WTC11 (cell line): ENCODE measurements around the gene MROH2B. TPM values are rescaled to one million over a fixed set of nuclear protein-coding genes. Genes with fewer than 3 reads are reported as not detected.

ENCODE experiments used
- ATAC-seq: fragments of 200-7000 bp; cut with Tn5 transposase; 2 replicates; pipeline ENCODE4 v1.10.0; 2021; ENCODE audit warnings: mild to moderate bottlenecking, moderate library complexity
- CTCF ChIA-PET: fragments of 300-600 bp; sonication (Branson Sonifier 250); formaldehyde crosslinking; loops from one replicate; lab custom pipeline; 2021; ENCODE audit warnings: antibody characterized with exemption; lab: Charles Lee
- POLR2A ChIA-PET: fragments of 350-600 bp; sonication (Branson Sonifier 250); formaldehyde crosslinking; loops from one replicate; lab custom pipeline; 2021; ENCODE audit warnings: antibody characterized with exemption; lab: Charles Lee
- DNase-seq: peaks from one replicate; pipeline ENCODE4 v3.0.0; 2021; ENCODE audit warnings: low spot score
- H3K27ac Mint-ChIP-seq: 2 replicates; pipeline ENCODE4 v1.8.0; 2021; ENCODE audit warnings: mixed read lengths
- H3K27me3 Mint-ChIP-seq: 2 replicates; pipeline ENCODE4 v1.8.0; 2021; ENCODE audit warnings: low read depth, mild to moderate bottlenecking, moderate library complexity, mixed read lengths
- H3K36me3 Mint-ChIP-seq: 2 replicates; pipeline ENCODE4 v1.8.0; 2021; ENCODE audit warnings: mixed read lengths
- H3K4me1 Mint-ChIP-seq: 2 replicates; pipeline ENCODE4 v1.8.0; 2022; ENCODE audit warnings: mixed read lengths
- H3K4me3 Mint-ChIP-seq: 2 replicates; pipeline ENCODE4 v1.8.0; 2021; ENCODE audit warnings: mild to moderate bottlenecking, moderate library complexity, mixed read lengths
- H3K9me3 Mint-ChIP-seq: 2 replicates; pipeline ENCODE4 v1.8.0; 2021; ENCODE audit warnings: mixed read lengths
- CDX4 ChIP-seq: fragments of 250-450 bp; sonication (Bioruptor Pico); IDR thresholded peaks from 2 replicates; pipeline ENCODE4 v1.9.0; 2021; ENCODE audit warnings: moderate library complexity, mild to moderate bottlenecking, inconsistent platforms, borderline replicate concordance
- CREM ChIP-seq: sonication (generic); formaldehyde crosslinking; IDR thresholded peaks from 2 replicates; pipeline ENCODE4 v1.8.1; 2022; ENCODE audit warnings: mild to moderate bottlenecking, missing genetic modification reagents, moderate library complexity
- GABPB1 ChIP-seq: sonication (generic); formaldehyde crosslinking; IDR thresholded peaks from 2 replicates; pipeline ENCODE4 v1.8.1; 2023; ENCODE audit warnings: mild to moderate bottlenecking, missing genetic modification reagents
- NFE2L1 ChIP-seq: sonication (generic); formaldehyde crosslinking; IDR thresholded peaks from 2 replicates; pipeline ENCODE4 v1.8.1; 2023; ENCODE audit warnings: missing genetic modification reagents
- NFYB ChIP-seq: sonication (generic); formaldehyde crosslinking; conservative IDR thresholded peaks from 2 replicates; pipeline ENCODE4 v1.8.0; 2022; ENCODE audit warnings: low read depth, missing genetic modification reagents
- NR3C1 ChIP-seq: sonication (generic); formaldehyde crosslinking; conservative IDR thresholded peaks from 2 replicates; pipeline ENCODE4 v1.8.1; 2023; ENCODE audit warnings: low read depth, mild to moderate bottlenecking, missing genetic modification reagents
- RELA ChIP-seq: sonication (generic); formaldehyde crosslinking; IDR thresholded peaks from 2 replicates; pipeline ENCODE4 v1.8.1; 2022; ENCODE audit warnings: missing genetic modification reagents, mild to moderate bottlenecking, borderline replicate concordance
- RORB ChIP-seq: fragments of 250-450 bp; sonication (Bioruptor Pico); IDR thresholded peaks from 2 replicates; pipeline ENCODE4 v1.9.0; 2021; ENCODE audit warnings: mild to moderate bottlenecking
- TP53 ChIP-seq: sonication (generic); formaldehyde crosslinking; IDR thresholded peaks from 2 replicates; pipeline ENCODE4 v1.8.1; 2023; ENCODE audit warnings: mild to moderate bottlenecking, missing genetic modification reagents
- ZNF121 ChIP-seq: sonication (generic); formaldehyde crosslinking; IDR thresholded peaks from 2 replicates; pipeline ENCODE4 v1.8.0; 2023; ENCODE audit warnings: missing genetic modification reagents
- ZNF232 ChIP-seq: sonication (generic); formaldehyde crosslinking; IDR thresholded peaks from 2 replicates; pipeline ENCODE4 v1.8.0; 2022; ENCODE audit warnings: mild to moderate bottlenecking, missing genetic modification reagents
- total RNA-seq: library from RNA; stranded (reverse); gene quantifications from 3 replicates; pipeline ENCODE4 v1.2.3, GENCODE V29; 2021
- TF ChIP-seq, protein P1 (sequence below): sonication (generic); formaldehyde crosslinking; IDR thresholded peaks from 2 replicates; pipeline ENCODE4 v1.8.0; 2022; ENCODE audit warnings: mild to moderate bottlenecking, missing genetic modification reagents
- TF ChIP-seq, protein P2 (sequence below): sonication (generic); formaldehyde crosslinking; IDR thresholded peaks from 2 replicates; pipeline ENCODE4 v1.8.1; 2023; ENCODE audit warnings: mild to moderate bottlenecking, missing genetic modification reagents, moderate library complexity
- TF ChIP-seq, protein P3 (sequence below): sonication (generic); formaldehyde crosslinking; IDR thresholded peaks from 2 replicates; pipeline ENCODE4 v1.8.1; 2023; ENCODE audit warnings: mild to moderate bottlenecking, missing genetic modification reagents
- TF ChIP-seq, protein P4 (sequence below): fragments of 250-450 bp; sonication (Bioruptor Pico); IDR thresholded peaks from 2 replicates; pipeline ENCODE4 v2.1.2; 2022; ENCODE audit warnings: mild to moderate bottlenecking, moderate library complexity

The MROH2B gene
- total RNA-seq, 1 experiment from 2014 or later = not detected

- TF ChIP-seq, protein P1, sequence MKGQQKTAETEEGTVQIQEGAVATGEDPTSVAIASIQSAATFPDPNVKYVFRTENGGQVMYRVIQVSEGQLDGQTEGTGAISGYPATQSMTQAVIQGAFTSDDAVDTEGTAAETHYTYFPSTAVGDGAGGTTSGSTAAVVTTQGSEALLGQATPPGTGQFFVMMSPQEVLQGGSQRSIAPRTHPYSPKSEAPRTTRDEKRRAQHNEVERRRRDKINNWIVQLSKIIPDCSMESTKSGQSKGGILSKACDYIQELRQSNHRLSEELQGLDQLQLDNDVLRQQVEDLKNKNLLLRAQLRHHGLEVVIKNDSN = peak; percentile 89
- TF ChIP-seq, protein P2, sequence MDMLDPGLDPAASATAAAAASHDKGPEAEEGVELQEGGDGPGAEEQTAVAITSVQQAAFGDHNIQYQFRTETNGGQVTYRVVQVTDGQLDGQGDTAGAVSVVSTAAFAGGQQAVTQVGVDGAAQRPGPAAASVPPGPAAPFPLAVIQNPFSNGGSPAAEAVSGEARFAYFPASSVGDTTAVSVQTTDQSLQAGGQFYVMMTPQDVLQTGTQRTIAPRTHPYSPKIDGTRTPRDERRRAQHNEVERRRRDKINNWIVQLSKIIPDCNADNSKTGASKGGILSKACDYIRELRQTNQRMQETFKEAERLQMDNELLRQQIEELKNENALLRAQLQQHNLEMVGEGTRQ (CRISPR knock-in tag) = peak; percentile 90
- TF ChIP-seq, all 79 proteins: peak for 2
Measured at GRCh38 chr5:41094871-41095270, 23.7 kb upstream of the MROH2B start (continued).

GRCh38 chr5:41093803-41094202 lies 22.7 kb upstream of the MROH2B start:
- DNase-seq = no peak

DNA sequence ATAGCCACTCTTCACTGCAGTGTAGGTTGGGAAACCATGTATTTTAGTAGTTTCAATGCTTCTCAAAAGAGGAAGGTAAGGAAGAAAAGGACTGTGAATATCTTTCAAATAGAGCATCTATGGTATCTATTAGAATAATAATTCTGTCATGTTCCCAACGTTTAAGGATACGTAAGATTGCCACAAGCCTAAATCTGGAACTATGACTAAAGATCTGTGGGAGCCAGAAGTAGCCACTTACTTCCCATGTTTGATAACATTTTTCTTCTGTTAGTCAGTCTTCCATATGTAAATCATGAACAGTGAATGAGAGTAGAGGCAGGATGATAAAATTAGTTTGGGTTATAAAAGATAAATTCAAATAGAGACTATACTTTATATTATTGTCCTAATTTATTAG lies 16.3 kb upstream of the MROH2B start:
- Mint-ChIP-seq H3K9me3 (peaks cover 28% of the 10 kb centered on the region), H3K27ac (no peak overlapping the region), H3K4me1 (peaks cover 10% of the 10 kb centered on the region), H3K36me3 (peaks cover 1% of the 10 kb centered on the region), H3K4me3 (no peak overlapping the region), H3K27me3 (peaks cover 3% of the 10 kb centered on the region; the same call in 1 of the 2 replicates)
- DNase-seq (no peak), ATAC-seq (no peak)
- ChIA-PET POLR2A (no interaction called here), CTCF (no interaction called here)
- TF ChIP-seq ZNF232 (CRISPR knock-in tag) = no peak
- TF ChIP-seq, protein P3, sequence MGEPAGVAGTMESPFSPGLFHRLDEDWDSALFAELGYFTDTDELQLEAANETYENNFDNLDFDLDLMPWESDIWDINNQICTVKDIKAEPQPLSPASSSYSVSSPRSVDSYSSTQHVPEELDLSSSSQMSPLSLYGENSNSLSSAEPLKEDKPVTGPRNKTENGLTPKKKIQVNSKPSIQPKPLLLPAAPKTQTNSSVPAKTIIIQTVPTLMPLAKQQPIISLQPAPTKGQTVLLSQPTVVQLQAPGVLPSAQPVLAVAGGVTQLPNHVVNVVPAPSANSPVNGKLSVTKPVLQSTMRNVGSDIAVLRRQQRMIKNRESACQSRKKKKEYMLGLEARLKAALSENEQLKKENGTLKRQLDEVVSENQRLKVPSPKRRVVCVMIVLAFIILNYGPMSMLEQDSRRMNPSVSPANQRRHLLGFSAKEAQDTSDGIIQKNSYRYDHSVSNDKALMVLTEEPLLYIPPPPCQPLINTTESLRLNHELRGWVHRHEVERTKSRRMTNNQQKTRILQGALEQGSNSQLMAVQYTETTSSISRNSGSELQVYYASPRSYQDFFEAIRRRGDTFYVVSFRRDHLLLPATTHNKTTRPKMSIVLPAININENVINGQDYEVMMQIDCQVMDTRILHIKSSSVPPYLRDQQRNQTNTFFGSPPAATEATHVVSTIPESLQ = no peak

More at GRCh38 chr5:41093803-41094202, 22.7 kb upstream of the MROH2B start:
- Mint-ChIP-seq H3K4me3 (no peak overlapping the region), H3K36me3 (no peaks in the 10 kb centered on the region), H3K4me1 (peaks cover 2% of the 10 kb centered on the region; the same call in 1 of the 2 replicates), H3K27me3 (peaks cover 3% of the 10 kb centered on the region; the same call in 1 of the 2 replicates), H3K27ac (no peak overlapping the region), H3K9me3 (peaks cover 40% of the 10 kb centered on the region)
- ChIA-PET POLR2A (no interaction called here), CTCF (no interaction called here)
- ATAC-seq = no peak
- no peak for TF ChIP-seq TP53 (CRISPR knock-in tag)
- TF ChIP-seq ZNF232 (CRISPR knock-in tag) = no peak
- no peak for TF ChIP-seq ZNF121
- TF ChIP-seq NFE2L1 (CRISPR knock-in tag) = no peak
- TF ChIP-seq RELA (CRISPR knock-in tag) = no peak
- TF ChIP-seq, protein P1 = no peak
- TF ChIP-seq CDX4 (CRISPR knock-in tag) = no peak
- no peak for TF ChIP-seq NFYB
- TF ChIP-seq, protein P4, sequence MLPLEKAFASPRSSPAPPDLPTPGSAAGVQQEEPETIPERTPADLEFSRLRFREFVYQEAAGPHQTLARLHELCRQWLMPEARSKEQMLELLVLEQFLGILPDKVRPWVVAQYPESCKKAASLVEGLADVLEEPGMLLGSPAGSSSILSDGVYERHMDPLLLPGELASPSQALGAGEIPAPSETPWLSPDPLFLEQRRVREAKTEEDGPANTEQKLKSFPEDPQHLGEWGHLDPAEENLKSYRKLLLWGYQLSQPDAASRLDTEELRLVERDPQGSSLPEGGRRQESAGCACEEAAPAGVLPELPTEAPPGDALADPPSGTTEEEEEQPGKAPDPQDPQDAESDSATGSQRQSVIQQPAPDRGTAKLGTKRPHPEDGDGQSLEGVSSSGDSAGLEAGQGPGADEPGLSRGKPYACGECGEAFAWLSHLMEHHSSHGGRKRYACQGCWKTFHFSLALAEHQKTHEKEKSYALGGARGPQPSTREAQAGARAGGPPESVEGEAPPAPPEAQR = no peak
- TF ChIP-seq GABPB1 (CRISPR knock-in tag) = no peak
- TF ChIP-seq, protein P2 (CRISPR knock-in tag) = no peak
- no peak for TF ChIP-seq CREM (CRISPR knock-in tag)
- no peak for TF ChIP-seq RORB
- no peak for TF ChIP-seq NR3C1 (CRISPR knock-in tag)
